ENCODE results near the gene BIRC3. TPM values are rescaled to one million over a fixed set of nuclear protein-coding genes. Genes with fewer than 3 reads are reported as not detected.

The BIRC3 gene
- total RNA-seq, 4 donors from 2014 or later: 10.6 to 19.0 (median 14.0) TPM

DNA sequence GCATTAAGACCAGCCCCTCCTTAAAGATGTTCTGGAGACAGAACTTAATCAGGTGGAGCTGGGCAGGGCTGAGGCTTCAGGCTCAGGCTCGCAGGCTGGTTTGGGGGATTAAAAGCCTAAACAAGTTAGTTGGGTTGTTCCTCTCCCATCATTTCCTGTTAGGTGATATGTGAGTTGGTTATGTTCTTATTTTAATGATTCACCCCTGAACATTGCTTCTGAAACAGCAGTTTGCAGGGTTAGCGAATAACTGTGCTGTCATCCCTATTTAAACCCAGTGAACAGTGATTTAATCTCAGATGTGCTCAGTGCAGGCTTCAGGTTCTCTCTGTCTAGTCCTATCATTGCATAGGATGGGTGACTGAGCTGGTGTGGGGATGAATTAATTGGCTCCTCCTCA lies 47.4 kb upstream of the BIRC3 start:
- Histone ChIP-seq H3K27ac (no peak overlapping the region), H3K4me1 (peaks cover 0 to 14% (median 9%) of the 10 kb centered on the region in 3 donors), H3K9me3 (no peaks in the 10 kb centered on the region), H3K27me3 (no peaks in the 10 kb centered on the region), H3K4me3 (no peak overlapping the region), H3K36me3 (no peaks in the 10 kb centered on the region)
- WGBS, 2 donors (ENCODE audit: low coverage in 1 of 2): 85 to 88% methylated on average over 1 to 2 of the region's 2 CpGs
- TF ChIP-seq POLR2A (IDR thresholded peaks at IDR 0.05) (no peak), EP300 (IDR thresholded peaks at IDR 0.05) (no peak), POLR2AphosphoS5 (IDR thresholded peaks at IDR 0.05) (no peak)
- TF ChIP-seq, protein P1, sequence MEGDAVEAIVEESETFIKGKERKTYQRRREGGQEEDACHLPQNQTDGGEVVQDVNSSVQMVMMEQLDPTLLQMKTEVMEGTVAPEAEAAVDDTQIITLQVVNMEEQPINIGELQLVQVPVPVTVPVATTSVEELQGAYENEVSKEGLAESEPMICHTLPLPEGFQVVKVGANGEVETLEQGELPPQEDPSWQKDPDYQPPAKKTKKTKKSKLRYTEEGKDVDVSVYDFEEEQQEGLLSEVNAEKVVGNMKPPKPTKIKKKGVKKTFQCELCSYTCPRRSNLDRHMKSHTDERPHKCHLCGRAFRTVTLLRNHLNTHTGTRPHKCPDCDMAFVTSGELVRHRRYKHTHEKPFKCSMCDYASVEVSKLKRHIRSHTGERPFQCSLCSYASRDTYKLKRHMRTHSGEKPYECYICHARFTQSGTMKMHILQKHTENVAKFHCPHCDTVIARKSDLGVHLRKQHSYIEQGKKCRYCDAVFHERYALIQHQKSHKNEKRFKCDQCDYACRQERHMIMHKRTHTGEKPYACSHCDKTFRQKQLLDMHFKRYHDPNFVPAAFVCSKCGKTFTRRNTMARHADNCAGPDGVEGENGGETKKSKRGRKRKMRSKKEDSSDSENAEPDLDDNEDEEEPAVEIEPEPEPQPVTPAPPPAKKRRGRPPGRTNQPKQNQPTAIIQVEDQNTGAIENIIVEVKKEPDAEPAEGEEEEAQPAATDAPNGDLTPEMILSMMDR (IDR thresholded peaks at IDR 0.05): no peak
- ATAC-seq: no peak

DNA sequence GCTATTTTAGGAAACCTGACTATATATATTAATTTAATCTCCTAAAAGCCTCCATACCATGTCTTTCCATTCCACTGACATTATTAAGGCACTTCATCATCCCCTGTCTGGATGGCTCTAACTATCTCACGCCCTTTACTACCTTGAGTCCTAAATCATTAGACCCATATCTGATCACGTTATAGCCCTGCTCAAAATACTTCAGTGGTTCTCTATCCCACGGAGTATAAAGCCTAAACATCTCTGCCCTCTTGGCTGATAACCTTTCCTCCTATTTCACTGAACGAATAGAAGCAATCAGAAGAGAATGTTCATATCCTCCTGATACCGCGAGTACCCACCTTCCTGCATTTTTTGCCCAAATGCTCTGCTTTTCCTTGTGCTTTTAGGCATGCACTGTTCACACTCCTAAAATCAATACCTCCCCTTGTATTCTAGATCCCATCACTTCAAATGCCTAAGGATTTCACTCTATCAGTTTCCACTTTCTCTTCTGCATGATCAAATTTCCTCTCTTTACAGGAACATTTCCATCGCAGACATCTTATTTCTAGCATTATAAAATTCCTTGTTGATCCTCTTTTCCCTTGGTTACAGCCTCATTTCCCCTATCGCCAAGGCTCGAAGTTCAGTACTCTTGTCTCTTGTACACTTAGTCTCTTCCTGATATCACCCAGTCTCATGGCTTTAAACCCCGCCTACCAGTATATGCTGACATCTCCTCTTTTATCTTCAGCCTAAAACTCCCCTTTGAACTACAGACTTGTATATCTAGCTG lies 45.0 kb upstream of the BIRC3 start:
- Histone ChIP-seq H3K27me3 (no peaks in the 10 kb centered on the region), H3K27ac (no peak overlapping the region), H3K4me3 (no peak overlapping the region), H3K36me3 (no peaks in the 10 kb centered on the region), H3K9me3 (no peaks in the 10 kb centered on the region), H3K4me1 (peaks cover 0 to 24% (median 9%) of the 10 kb centered on the region in 3 donors)
- no peak for TF ChIP-seq POLR2A (IDR thresholded peaks at IDR 0.05)
- TF ChIP-seq EP300 (IDR thresholded peaks at IDR 0.05): no peak
- TF ChIP-seq, protein P1 (IDR thresholded peaks at IDR 0.05): no peak
- no peak for TF ChIP-seq POLR2AphosphoS5 (IDR thresholded peaks at IDR 0.05)
- 73 to 74% methylated on average over 10 of the region's 10 CpGs for WGBS, 2 donors (ENCODE audit: low coverage in 1 of 2)
- no peak for ATAC-seq

DNA sequence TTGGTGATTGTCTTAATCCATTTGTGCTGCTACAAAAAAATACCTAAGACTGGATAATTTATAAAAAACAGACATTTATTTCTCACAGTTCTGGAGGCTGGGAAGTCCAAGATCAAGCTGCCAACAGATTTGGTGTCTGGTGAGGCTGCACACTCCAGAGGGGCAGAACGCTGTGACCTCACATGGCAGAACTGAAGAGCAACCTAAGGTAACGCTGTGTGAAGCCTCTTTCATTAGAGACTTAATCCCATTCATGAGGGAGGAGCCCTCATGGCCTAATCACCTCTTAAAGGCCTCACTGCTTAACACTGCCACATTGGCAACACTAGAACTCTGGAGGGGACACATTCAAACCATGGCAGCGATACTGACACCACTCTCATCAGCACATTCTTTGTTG lies 42.7 kb upstream of the BIRC3 start:
- no peaks in the 10 kb centered on the region for H3K27me3 ChIP-seq
- H3K4me1 ChIP-seq: peaks cover 0 to 20% (median 0%) of the 10 kb centered on the region in 3 donors
- H3K4me3 ChIP-seq: no peak overlapping the region
- TF ChIP-seq, protein P1 (IDR thresholded peaks at IDR 0.05): no peak
- TF ChIP-seq POLR2A (IDR thresholded peaks at IDR 0.05) (no peak), EP300 (IDR thresholded peaks at IDR 0.05) (no peak)
- no peaks in the 10 kb centered on the region for H3K36me3 ChIP-seq
- no peak overlapping the region for H3K27ac ChIP-seq
- ATAC-seq: no peak
- no peaks in the 10 kb centered on the region for H3K9me3 ChIP-seq
- WGBS, 2 donors (ENCODE audit: low coverage in 1 of 2): 93 to 96% methylated on average over 3 of the region's 3 CpGs

DNA sequence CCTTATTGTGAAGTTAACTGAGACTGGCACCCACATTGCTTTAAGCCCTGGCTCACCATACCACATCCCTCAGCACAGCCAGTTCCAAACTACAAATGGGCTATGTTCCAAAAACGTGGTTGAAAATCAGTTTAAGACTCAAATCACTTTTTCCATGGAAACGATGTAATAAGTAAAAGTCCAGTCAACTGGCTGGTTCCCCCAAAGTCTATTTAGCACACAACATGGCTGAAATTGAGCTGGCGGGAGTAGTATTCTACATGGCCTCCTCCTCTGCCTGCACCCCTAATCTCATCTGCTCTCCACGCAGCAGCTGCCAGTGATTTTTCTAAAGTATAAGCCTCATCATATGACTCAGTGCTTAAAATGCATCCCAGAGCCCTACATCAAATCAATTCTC lies 40.9 kb upstream of the BIRC3 start:
- no peak for ATAC-seq

More for the DNA sequence above, 40.9 kb upstream of the BIRC3 start:
- no peak overlapping the region for H3K4me3 ChIP-seq
- no peak overlapping the region for H3K27ac ChIP-seq
- no peaks in the 10 kb centered on the region for H3K36me3 ChIP-seq
- 33 to 47% methylated on average over 2 to 4 of the region's 4 CpGs for WGBS, 2 donors (ENCODE audit: low coverage in 1 of 2)
- no peaks in the 10 kb centered on the region for H3K9me3 ChIP-seq
- H3K4me1 ChIP-seq: peaks cover 0 to 28% (median 0%) of the 10 kb centered on the region in 3 donors
- TF ChIP-seq, protein P1 (IDR thresholded peaks at IDR 0.05): no peak
- H3K27me3 ChIP-seq: no peaks in the 10 kb centered on the region

Measured in gastroesophageal sphincter (tissue), 4 donors.